GM12801 (cell line): Measurements from ENCODE around the gene ZNF132.

Experiments used
- TF ChIP-seq, protein P1 (sequence below): IDR thresholded peaks from one replicate; pipeline ENCODE4 v1.5.1; 2011; ENCODE audit warnings: control low read depth; ENCODE audit not compliant: insufficient read length; ENCODE audit errors: extremely low read depth

The ZNF132 gene

GRCh38 chr19:58439576-58440554 lies at the start of gene ZNF132:
Gene ZNF132, minus strand, starts transcription at chr19:58440153. Its CDS starts 332 bp downstream, at chr19:58439821.
- TF ChIP-seq, protein P1, sequence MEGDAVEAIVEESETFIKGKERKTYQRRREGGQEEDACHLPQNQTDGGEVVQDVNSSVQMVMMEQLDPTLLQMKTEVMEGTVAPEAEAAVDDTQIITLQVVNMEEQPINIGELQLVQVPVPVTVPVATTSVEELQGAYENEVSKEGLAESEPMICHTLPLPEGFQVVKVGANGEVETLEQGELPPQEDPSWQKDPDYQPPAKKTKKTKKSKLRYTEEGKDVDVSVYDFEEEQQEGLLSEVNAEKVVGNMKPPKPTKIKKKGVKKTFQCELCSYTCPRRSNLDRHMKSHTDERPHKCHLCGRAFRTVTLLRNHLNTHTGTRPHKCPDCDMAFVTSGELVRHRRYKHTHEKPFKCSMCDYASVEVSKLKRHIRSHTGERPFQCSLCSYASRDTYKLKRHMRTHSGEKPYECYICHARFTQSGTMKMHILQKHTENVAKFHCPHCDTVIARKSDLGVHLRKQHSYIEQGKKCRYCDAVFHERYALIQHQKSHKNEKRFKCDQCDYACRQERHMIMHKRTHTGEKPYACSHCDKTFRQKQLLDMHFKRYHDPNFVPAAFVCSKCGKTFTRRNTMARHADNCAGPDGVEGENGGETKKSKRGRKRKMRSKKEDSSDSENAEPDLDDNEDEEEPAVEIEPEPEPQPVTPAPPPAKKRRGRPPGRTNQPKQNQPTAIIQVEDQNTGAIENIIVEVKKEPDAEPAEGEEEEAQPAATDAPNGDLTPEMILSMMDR = no peak

GRCh38 chr19:58483776-58484175 lies 43.8 kb upstream of the ZNF132 start:
- TF ChIP-seq, protein P1 = no peak

DNA sequence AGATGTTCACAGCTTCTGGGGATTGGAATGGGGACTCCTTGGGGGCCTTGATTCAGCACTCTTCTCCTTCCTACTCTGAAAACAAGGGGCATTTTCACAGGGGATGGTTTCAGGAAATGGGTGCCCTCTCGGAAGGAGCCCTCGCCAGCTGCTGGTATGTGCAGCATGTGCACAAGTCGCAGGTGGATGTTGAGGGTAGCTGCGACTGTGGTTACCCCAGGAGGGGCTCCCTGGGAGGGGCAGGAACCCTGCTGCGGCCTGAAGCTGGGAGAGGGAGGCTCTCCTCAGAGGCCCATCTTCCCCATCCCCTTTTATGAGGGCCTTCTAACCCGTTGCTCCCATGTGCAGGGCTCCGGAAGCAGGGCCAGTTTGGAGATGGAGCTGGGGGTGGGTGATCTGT lies 42.4 kb upstream of the ZNF132 start:
- TF ChIP-seq, protein P1 = no peak

DNA sequence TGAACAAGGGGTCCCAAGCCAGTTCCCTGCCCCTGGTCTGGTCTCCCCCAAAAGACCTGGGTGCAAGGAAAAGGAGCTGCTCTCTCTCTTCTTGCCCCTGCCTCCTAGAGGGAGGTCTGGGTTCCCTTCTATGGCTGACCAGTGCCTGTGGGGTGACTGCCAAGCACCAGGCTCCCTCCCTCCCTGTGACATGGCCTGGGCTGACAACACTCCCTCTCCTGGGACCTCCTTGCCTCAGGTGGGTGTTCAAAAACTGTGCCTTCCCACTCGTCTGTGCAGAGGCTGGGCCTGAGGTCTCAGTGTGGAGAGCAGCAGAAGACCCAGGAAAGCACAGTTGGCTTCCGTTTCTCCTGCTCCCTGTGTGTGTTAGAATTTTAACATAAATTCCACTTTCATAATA lies 40.9 kb upstream of the ZNF132 start:
- TF ChIP-seq, protein P1 = no peak

DNA sequence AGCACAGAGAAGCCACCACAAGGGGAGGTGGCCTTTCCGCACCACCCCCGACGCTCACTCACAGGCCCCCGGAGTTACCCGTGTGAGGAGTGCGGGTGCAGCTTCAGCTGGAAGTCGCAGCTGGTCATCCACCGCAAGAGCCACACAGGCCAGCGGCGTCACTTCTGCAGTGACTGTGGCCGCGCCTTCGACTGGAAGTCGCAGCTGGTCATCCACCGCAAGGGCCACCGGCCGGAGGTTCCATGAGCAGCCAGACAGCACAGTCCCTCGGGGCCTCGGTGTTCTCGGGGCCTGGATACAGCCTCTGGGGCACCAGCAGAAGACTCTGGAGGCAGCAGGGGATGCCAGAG lies 40.5 kb upstream of the ZNF132 start:
- TF ChIP-seq, protein P1 = no peak

- TF ChIP-seq, protein P1 = no peak
These were observed 40.0 kb upstream of the ZNF132 start for GRCh38 chr19:58479736-58480480.

DNA sequence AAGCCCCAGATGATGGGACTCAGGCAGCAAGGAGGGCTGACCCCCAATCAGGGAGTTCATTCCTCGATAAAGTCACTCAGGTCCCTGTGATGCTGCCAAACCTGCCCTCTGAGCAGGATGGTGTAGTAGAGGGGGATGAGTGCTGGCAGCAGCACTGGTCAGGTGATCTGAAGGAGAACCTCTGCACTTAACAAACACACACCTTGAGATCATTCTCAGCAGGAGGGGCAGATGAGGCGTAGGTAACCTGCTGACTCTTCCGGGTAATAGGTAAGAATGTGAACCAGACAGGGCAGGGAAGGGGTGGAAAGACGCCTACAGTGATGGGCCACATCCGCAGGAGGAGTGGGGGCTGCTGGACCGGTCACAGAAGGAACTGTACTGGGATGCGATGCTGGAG lies 39.4 kb upstream of the ZNF132 start:
- TF ChIP-seq, protein P1 = no peak
